Right ventricle myocardium inferior (tissue), 1 donor: Measurements from ENCODE around the gene PRR20G. TPM values are rescaled to one million over a fixed set of nuclear protein-coding genes. Genes with fewer than 3 reads are reported as not detected.
"Not testable (repeated sequence)": the region's sequence is repeated elsewhere in the genome, so short reads cannot be mapped to it uniquely, and the experiment has no call there.

ENCODE experiments used
- ATAC-seq: fragments of 200-7000 bp; cut with Tn5 transposase; one replicate; pipeline ENCODE4 v1.9.1; 2020; ENCODE audit warnings: mild to moderate bottlenecking, moderate library complexity
- DNase-seq: peaks from one replicate; pipeline ENCODE4 v3.0.0; 2021; ENCODE audit errors: missing footprints
- intact Hi-C: fragments of 100-400 bp; cut with DNase I; formaldehyde crosslinking; loops from one replicate; pipeline ENCODE4 v1.11.0; 2022
- long read RNA-seq: library from polyadenylated mRNA; unstranded; transcript quantifications from one replicate; pipeline ENCODE4 v2.0.0, GENCODE V29; 2021
- total RNA-seq: library from RNA; stranded (reverse); fragmentation: NEBNext Ultra II Directional; extraction: Animal tissue kit (Norgen Biotek cat#: 25700); gene quantifications from one replicate; pipeline ENCODE4 v1.2.1, GENCODE V29; 2021
- donor health status: DM: no; HTN: yes; CAD: no; lungs with severe emphysema.

The PRR20G gene
- not detected for total RNA-seq
- long read RNA-seq, result 0 reads

DNA sequence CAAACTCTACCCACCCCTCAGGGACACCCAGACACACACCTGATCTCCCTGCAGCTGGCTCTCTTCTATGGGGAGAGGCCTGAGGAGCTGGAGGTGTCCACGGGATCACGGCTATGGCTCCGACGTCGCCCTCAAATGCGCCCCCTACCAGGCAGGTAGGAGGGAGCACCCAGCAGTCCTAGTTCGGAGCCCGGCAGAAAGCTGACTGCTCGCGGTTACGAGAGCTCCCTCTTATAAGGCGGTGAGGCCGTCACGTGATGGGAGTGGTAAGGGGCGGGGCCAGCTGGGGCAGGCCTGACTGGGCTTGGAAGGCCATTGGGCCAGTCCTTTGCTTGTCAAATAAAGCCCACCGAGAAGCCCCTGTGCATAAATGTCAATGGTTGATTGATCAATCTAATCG lies at the start of gene PRR20G:
TSS of gene PRR20G (minus strand) at position 207 of the 400 bp plus-strand sequence. CDS start 681 bp downstream, outside the sequence.
- no peak for ATAC-seq
- intact Hi-C loops, result no loop called here
- no peak for DNase-seq

DNA sequence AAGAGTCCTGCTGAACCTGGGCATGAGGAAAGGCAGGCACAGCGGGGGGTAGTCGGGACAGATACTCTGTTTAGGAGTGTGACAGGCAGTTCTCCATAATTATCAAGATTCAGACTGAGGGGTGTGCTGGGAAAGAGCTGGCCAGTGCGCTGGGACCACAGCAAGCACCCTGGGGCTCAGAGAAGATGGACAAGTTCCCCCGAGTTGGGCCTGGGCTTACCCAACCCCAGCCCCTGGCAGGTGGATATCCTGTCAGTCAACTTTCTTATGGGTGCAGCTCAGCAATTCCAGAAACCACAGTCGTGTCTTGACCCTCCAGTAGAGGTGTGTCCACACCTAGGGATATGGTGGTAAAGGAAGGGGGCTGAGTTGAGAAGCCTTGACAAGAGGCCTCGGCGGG lies 49.2 kb upstream of the PRR20G start:
- DNase-seq (no peak), ATAC-seq (no peak)
- intact Hi-C loops, result no loop called here

DNA sequence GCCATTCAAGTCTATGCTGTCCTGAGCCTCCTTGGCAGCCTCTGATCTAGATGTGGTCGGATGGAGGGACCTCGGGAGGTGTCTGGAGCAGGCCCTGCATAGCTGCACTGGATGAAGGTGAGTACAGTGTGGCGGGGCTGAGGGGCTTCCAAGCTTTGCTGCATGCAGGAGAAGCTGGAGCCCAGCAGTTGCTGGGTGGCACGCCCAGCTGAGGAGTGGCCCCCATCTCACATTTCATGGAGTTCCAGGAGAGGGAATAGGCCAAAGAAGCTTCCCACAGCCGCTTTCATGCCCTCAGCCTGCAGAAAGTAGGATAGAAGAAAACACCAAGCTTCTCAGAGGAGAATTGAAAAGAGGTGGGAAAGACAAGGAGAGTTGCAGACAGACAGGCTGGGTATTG lies 48.3 kb upstream of the PRR20G start:
- intact Hi-C loops, result no loop called here

DNA sequence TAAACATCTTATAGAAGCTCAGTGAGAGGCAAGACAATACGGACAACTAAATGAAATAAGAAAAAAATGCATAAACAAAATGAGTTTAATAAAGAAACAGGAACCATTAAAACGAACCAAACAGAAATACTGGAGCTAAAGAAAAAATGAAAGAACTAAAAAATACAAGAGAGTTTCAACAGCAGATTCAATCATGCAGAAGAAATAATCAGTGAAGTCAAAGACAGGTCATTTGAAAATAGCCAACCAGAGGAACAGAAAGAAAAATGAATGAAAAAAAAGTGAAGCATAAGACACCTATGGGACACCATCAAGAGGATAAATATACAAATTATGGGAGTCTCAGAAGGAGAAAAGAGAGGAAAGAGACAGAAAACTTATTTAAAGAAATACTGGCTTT lies 42.5 kb upstream of the PRR20G start:
- ATAC-seq (no peak), DNase-seq (no peak)
- intact Hi-C loops, result no loop called here

More for the DNA sequence above, 48.3 kb upstream of the PRR20G start:
- DNase-seq (no peak), ATAC-seq (no peak)

DNA sequence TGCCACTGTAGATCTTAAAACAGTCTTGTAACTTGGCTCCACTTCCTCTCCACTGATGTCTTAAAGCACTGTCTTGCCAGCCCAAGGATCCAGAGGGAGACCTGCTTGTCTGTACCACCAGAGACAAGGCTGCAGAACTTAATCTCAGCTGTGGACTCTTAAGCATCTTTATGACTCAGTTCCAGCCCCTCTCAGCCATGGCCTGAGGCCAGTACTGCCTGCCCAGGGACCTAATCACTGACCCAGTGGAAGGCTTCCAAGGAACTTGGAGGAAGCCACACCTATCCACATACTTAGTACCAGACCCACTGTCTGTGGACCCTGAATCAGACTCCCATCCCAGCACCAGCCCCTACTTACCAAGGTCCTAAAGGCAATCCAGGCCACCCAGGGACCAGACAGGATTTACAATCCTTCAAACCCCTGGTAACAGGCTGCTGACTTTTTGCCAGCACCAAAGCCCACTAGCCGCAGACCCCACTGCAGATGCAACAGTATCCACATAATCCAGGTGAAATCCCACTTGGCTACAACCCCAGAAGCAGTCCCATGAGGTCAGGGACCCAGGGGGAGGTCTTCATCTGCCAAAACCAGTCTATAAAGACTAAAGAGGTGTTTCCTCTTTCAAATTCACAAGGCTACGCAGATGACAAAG lies 41.9 kb upstream of the PRR20G start:
- no peak for DNase-seq
- ATAC-seq, result no peak
- intact Hi-C loops, result no loop called here

DNA sequence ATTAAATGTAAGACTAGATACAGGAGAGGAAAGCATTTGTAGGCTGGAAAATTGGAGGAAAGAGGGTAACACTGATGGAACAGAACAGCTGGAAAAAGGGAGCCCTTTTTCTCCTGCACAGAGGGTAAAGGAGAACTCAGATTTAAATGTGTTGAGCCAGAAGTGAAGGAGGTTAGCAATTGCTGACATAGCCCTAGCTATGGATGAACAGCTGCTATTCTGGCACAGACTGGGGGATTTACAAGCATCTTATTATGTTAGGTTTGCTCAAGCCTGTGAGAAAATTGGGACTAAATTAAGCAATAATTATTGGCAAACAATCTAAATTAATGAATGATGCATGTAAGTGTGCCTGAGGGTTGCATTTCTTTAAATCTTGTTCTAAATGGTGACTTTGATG lies 40.6 kb upstream of the PRR20G start:
- DNase-seq (no peak), ATAC-seq (no peak)
- intact Hi-C loops, result no loop called here

DNA sequence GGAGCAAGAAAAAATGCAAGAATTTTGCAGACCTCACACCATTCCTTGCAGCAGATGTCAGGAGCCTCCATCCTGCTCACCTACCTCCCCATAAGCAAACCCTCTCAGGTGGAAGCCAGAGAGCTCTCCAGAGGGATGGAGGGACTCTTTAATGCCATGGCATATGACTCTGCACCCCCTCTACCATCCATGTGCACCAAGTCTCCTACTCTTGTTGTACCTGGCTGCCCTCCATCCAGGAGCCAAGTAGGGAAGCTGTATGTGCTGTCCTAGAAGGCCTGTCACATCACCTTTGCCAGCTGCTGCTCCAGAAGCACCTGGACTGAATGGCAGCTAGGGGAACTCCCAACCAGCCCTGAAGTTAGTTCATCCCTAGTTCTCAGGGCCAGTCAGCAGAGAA lies 38.5 kb upstream of the PRR20G start:
- DNase-seq (no peak), ATAC-seq (no peak)
- intact Hi-C loops, result no loop called here

DNA sequence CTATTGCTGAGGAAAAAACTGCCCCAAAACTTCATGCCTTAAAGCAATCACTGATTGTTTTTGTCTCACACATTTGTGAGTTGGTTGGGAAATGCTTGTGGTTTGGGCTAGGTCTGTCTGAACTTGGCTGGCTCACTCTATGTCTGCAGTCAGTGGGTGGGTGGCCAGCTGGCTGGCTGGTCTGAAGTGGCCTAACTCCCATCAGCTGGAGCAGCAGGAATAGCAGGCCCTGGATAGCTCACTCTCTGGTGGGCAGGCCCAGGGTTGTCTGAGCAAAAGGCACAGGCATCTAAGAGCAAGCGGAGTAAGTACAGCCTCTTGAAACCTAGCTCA lies 37.7 kb upstream of the PRR20G start:
- ATAC-seq, result no peak
- DNase-seq, result peak; percentile 81
- intact Hi-C loops, result no loop called here

DNA sequence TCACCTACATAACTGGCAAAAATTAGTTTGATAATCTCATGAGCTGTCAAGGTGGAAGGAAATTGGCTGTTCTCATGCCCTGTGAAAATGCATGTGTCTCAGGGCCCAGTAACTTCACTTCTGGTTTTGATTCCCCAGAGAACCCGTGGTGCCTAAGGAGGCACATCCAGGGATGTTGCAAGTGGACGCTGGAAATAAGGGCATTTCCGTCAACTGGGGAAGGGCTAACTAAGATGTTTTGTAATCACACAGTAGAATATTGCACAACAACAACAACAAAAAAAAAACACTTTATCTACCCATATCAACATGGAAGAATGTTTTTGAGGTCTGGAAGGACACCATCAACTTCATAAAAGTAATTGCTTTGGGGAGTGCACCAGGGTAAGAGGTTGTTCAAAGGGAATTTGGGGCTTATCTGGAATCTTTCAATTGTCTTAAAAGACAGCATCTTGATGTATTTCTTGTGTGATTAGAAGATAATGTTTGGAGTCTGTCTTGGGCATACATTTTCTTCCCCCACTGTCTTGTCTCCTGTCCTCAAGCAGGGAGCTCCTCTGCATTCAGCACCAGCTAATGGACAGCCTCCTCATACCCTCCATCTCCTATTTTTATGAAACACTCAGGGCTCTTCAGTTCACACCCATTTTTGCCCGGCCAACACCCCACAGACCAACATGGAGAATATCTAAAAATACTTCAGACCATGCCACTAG lies 37.2 kb upstream of the PRR20G start:
- intact Hi-C loops, result no loop called here
- ATAC-seq (no peak), DNase-seq (no peak)

DNA sequence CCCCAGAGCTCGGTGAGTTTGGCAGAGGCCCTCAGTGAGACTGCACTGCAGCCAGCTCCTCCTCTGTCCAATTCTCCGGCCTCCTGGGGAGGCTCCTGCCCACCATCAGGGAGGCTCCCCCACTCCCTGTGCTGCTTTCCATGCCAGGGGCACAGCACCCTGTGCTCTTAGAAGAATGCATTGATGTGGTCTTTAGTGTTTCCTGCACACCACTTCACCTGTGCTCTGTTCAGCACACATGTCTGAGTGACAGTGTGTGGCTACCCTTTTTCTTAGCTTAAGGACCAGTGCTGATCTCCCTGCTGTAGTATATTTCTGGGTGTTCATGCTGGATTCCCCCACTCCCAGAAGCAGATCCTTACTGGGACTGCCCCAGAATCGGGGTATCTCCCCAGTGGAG lies 36.2 kb upstream of the PRR20G start:
- intact Hi-C loops, result no loop called here
- no peak for DNase-seq
- ATAC-seq, result no peak

DNA sequence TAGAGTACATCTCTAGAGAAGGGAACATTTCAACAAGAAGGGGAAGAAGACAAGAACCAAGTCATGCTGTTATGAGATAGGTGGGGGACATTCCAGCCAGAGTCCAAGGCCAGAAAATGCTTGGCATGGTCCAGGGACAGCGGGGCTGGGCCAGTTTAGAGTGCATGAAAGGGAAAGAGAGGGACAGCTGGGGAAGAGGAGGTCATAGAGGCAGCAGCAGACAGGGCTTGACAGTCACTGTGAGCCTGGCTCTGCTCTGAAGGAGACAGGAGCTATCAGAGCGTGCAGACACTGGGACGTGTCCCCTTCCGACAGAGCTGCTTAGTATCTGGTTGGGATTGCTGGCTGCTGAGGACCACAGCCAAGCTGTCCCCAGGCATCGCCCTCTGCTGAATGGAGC lies 35.7 kb upstream of the PRR20G start:
- DNase-seq, result no peak
- intact Hi-C loops, result no loop called here
- no peak for ATAC-seq

DNA sequence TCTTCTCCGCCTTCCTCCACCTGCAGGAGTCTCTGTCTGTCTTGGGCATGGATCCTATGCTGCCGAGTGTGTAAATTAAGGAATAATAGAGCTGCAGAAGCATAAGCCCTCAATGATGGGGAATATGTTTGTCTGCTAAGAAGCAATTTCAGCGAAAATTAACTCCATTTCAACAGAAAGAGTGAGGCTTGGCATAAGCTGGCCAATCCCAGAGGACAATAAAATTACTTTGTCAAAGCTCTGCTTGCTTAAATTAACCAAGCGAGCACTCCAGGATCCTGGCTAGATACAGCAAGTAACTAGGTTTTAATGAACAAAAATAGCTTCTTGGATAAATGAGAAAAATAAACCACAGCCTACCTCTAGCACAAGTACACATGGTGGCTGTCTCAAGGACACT lies 33.5 kb upstream of the PRR20G start:
- no peak for DNase-seq
- intact Hi-C loops, result no loop called here
- no peak for ATAC-seq

DNA sequence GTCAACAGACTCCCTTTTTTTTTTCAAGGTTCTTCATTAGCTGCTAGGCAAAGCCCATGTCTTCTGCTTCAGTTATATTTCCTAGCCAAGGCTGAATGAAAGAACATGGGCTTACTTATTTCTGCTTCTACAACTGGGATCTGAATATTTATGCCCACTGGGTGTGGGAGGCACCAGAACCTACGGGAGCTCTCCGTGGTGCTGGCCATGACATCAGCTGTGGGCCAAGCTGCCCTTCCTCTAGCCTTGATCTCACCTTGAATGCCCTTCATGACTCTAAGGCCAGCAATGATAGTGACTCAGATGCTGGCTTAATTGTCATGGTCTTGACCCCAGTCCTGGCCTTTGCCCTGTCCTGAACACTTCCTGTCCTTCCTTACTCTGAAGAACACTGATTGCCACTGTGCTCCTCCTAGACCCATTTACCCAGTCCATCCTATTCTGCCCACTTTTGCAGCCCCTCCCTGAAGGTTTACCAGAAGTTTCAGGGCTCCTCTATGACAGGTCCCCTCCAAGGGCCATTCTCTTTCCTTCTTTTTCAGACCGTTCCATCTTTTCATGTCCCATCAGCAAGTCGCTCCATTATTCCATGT lies 32.8 kb upstream of the PRR20G start:
- intact Hi-C loops, result no loop called here
- ATAC-seq (no peak), DNase-seq (no peak)

DNA sequence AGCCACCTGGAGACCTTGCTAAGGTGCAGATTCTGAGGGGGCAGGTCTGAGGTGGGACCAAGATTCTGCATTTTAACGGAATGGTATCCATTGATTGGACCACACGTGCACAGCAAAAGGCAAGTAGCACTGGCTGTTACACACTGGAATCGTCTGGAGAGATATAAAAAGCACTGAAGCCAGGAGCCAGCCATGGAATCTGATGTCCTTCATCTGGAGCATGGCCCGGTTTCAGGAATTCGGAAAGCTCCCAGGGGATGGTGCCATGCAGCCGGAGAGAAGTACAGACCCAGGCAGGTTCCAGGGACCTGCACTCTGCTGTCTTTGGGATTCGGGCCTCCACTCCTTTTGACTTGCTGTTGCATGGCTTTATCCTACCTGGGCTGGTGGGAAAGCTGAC lies 28.8 kb upstream of the PRR20G start:
- DNase-seq, result no peak
- intact Hi-C loops, result no loop called here
- peak; percentile 67 for ATAC-seq

DNA sequence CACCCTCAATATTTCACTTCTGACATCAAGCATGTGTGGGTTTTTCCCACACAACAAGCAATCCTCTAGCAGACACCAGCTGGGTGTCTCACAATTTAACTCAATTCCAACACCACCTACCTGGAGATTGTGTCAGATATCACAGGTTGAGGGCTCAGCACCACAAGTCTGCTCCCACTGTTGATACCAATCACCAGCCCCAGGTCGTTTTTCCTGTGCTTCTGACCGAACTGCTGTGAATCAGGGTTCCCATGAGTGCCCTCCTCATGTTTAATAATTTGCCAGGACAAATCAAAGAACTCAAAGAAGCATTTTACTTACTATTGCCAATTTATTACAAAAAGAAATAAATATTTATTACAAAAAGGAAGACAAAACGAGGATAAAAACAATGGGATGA lies 25.0 kb upstream of the PRR20G start:
- DNase-seq, result no peak
- no peak for ATAC-seq
- intact Hi-C loops, result no loop called here

DNA sequence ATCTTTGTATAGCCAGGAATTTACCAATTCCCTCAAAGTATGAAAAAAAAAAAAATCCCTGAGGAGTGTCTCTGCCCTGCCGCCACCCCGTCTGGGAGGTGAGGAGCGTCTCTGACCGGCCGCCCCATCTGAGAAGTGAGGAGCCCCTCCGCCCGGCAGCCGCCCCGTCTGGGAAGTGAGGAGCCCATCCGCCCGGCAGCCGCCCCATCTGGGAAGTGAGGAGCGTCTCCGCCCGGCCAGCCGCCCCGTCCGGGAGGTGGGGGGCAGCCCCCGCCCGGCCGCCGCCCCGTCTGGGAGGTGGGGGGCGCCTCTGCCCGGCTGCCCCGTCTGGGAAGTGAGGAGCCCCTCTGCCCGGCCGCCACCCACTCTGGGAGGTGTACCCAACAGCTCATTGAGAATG lies 21.0 kb upstream of the PRR20G start:
- DNase-seq, intact Hi-C loops, ATAC-seq: not testable (repeated sequence)

DNA sequence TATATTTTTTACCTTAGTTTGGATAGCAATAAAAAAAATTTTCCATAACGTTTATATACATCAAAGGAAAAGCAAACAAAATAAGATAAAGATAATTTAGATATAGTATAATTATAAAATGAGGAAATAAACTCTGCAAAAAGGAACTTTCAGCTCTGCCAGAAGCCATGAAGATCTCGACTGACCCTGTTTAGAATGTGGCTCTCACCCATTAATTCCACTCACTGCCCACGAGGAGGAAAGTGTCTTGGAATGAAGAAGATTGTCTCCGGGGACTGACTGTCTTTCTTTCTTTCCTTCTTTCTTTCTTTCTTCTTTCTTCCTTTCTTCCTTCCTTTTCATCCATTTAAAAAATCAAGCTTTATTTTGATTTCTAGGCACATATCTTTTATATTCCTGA lies 20.1 kb upstream of the PRR20G start:
- intact Hi-C loops, result no loop called here
- no peak for ATAC-seq

DNA sequence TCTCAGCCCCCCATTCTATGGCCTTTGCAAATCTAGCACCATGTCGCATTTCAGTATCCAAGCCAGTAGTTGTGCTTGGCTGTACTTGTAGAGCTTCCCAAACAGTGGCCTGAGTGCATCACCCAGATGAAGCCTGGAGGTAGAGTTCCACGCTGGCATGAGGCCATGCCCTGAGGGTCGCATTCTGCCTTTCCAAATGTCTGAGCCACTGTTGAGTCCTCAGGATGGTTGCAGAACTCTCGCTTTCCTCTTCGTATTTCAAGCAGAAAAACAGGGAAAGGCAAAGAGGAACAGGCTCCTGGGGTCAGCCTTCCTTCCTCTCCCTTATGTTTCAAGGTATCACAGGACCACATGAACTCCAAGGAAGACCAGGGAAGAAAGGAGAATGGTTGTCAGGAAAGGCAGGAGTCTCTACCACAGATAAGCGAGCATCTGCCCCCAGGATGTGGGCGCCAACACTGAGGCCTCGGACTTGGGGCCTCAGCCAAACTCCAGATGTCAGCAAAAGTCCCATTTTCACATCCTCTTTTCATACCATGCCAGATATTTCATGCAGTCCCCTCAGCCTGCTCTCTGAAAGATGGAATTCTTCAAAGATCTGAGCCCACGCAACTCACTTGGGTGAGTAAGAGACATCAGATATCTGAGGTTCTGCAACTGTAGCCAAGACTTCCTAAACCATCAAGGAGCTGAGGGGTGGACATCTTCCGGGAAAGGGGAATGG lies 19.4 kb upstream of the PRR20G start:
- ATAC-seq (no peak), DNase-seq (no peak)
- intact Hi-C loops, result no loop called here

More for the DNA sequence above, 20.1 kb upstream of the PRR20G start:
- DNase-seq, result no peak

DNA sequence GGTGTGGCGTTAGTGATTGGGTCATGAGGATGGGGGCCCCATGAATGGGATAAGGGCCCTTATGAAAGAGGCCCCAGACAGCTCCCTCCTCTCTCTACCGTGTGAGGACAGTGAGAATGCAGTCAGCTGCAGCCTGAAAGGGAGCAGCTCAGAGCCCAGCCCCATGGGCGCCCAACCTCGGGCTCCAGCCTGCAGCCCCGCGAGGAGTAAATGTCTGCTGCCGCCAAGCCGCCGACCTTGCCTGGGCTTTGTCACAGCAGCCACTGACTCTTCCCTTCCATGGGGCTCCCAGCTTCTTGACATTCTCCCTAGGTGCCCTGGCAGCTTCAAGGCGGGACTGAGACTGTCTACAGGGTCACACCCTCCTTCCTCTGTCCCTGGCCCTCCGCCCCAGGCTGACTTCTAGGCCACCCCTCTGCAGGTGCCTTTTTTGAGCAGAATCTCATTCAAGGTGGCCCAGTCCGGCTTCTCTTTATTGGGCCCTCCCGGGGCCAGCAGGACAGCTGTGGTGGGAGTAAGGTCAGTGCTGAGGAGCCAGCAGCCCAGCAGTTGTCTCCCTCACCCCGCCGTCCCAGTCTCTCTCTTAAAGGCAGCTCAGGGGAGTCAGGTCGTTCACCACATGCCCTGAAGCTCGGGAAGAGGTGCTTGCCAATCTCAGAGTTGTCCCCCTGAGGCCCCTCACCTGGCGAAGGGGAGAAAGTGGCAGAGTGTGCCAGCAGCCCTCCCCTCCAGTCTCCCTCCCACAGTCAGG lies 18.7 kb upstream of the PRR20G start:
- ATAC-seq (no peak), DNase-seq (no peak)
- intact Hi-C loops, result no loop called here
